HCT116 (cell line): ENCODE results near the gene MOB2. TPM values are rescaled to one million over a fixed set of nuclear protein-coding genes. Genes with fewer than 3 reads are reported as not detected.

Source experiments
- ATAC-seq: fragments of 200-7000 bp; cut with Tn5 transposase; 2 replicates; pipeline ENCODE4 v1.9.1; 2020; ENCODE audit warnings: mild to moderate bottlenecking, moderate library complexity
- BruUV-seq: library from RNA; stranded (reverse); fragments of 400-500 nt; replicated peaks from 2 replicates; lab custom pipeline; 2021; lab: Mats Ljungman, UMichigan
- CTCF ChIA-PET: fragments of 300-600 bp; sonication (Branson Sonifier 250); formaldehyde crosslinking; loops from one replicate; lab custom pipeline; 2021; ENCODE audit warnings: antibody characterized with exemption; lab: Charles Lee
- POLR2A ChIA-PET: fragments of 300-600, 350-600 bp; sonication (Branson Sonifier 250); formaldehyde crosslinking; loops from one replicate; lab custom pipeline; 2021; ENCODE audit warnings: antibody characterized with exemption; lab: Charles Lee
- RAD21 ChIA-PET, 2 experiments: fragments of 300-600 bp; sonication (Branson Sonifier 250); formaldehyde crosslinking; loops; one replicate each; lab custom pipeline; 2023; ENCODE audit warnings: low total read pairs in 2 of 2; ENCODE audit not compliant: uncharacterized antibody in 2 of 2, unreplicated experiment in 2 of 2, low non-redundant PET in 1 of 2; lab: Charles Lee
- DNase-seq: peaks from one replicate; pipeline ENCODE4 v3.0.0-alpha.2; 2010; ENCODE audit warnings: low read depth, low spot score
- H2AFZ ChIP-seq: fragments of 200-600 bp; shearing (Covaris generic), sonication (generic); 2 replicates; pipeline ENCODE4 v1.6.1; 2017; ENCODE audit warnings: low read depth, mixed run types, mixed read lengths, antibody characterized with exemption, low read length; ENCODE audit not compliant: poor library complexity, severe bottlenecking
- H3K27ac ChIP-seq: 2 replicates; pipeline ENCODE4 v1.5.1; 2012; ENCODE audit warnings: low read depth, low read length
- H3K27me3 ChIP-seq: fragments of 200-600 bp; sonication (generic); 2 replicates; pipeline ENCODE4 v1.6.1; 2016; ENCODE audit warnings: mixed run types, low read length, mixed read lengths; ENCODE audit not compliant: insufficient read depth
- H3K36me3 ChIP-seq, 2 experiments: fragments of 200-500 bp in 1 of 2; fragments of 200-600 bp in 1 of 2; sonication (Bioruptor generic) in 1 of 2; sonication (generic) in 1 of 2; 2 replicates each; pipeline versions ENCODE4 v1.5.1 to v1.6.1; 2014 to 2016; ENCODE audit warnings: low read length in 2 of 2, inconsistent platforms in 1 of 2, mixed read lengths in 1 of 2, mixed run types in 1 of 2; ENCODE audit not compliant: insufficient read depth in 2 of 2, control insufficient read depth in 1 of 2
- H3K4me1 ChIP-seq, 2 experiments: fragments of 200-600 bp in 1 of 2; sonication (generic) in 1 of 2; 2 replicates each; pipeline versions ENCODE4 v1.5.1 to v1.6.1; 2012 to 2017; ENCODE audit warnings: low read length in 2 of 2, inconsistent platforms in 1 of 2, mild to moderate bottlenecking in 1 of 2, mixed read lengths in 1 of 2, mixed run types in 1 of 2, moderate library complexity in 1 of 2; ENCODE audit not compliant: insufficient read depth in 2 of 2, control insufficient read depth in 1 of 2
- H3K4me2 ChIP-seq: fragments of 200-600 bp; sonication (generic); 2 replicates; pipeline ENCODE4 v1.6.1; 2017; ENCODE audit warnings: mixed run types, low read length, mixed read lengths
- H3K4me3 ChIP-seq, 2 experiments: fragments of 200-600 bp in 1 of 2; sonication (generic) in 1 of 2; replicated peaks in 1 of 2; 2 replicates each; pipeline ENCODE4 v1.5.1; 2011 to 2016; ENCODE audit warnings: low read length in 2 of 2, control low read depth in 1 of 2, low read depth in 1 of 2, mild to moderate bottlenecking in 1 of 2, mixed read lengths in 1 of 2, mixed run types in 1 of 2
- H3K79me2 ChIP-seq: fragments of 200-600 bp; sonication (generic); 2 replicates; pipeline ENCODE4 v1.6.1; 2017; ENCODE audit warnings: mild to moderate bottlenecking, mixed run types, low read length, moderate library complexity, mixed read lengths; ENCODE audit not compliant: insufficient read depth
- H3K9ac ChIP-seq: fragments of 200-600 bp; sonication (generic); 2 replicates; pipeline ENCODE4 v1.6.1; 2016; ENCODE audit warnings: low read length, mixed read lengths
- H3K9me2 ChIP-seq: fragments of 200-600 bp; sonication (generic), shearing (Covaris generic); 2 replicates; pipeline ENCODE4 v1.6.1; 2017; ENCODE audit warnings: mixed run types, mild to moderate bottlenecking, moderate library complexity; ENCODE audit not compliant: insufficient read depth
- H3K9me3 ChIP-seq, 2 experiments: fragments of 200-500 bp in 1 of 2; fragments of 200-600 bp in 1 of 2; sonication (Bioruptor generic) in 1 of 2; sonication (generic) in 1 of 2; 2 replicates each; pipeline ENCODE4 v1.6.1; 2014 to 2017; ENCODE audit warnings: low read length in 2 of 2, mixed read lengths in 2 of 2, inconsistent platforms in 1 of 2, low read depth in 1 of 2, mild to moderate bottlenecking in 1 of 2, mixed run types in 1 of 2, moderate library complexity in 1 of 2; ENCODE audit not compliant: control insufficient read depth in 1 of 2, insufficient read depth in 1 of 2
- H4K20me1 ChIP-seq: fragments of 200-600 bp; sonication (generic), shearing (Covaris generic); 2 replicates; pipeline ENCODE4 v1.6.1; 2017; ENCODE audit warnings: mixed run types, mild to moderate bottlenecking, moderate library complexity; ENCODE audit not compliant: insufficient read depth
- CBX3 ChIP-seq: IDR thresholded peaks from 2 replicates; pipeline ENCODE4 v1.6.1; 2012; ENCODE audit warnings: low read depth
- CEBPB ChIP-seq: IDR thresholded peaks from 2 replicates; pipeline ENCODE4 v1.6.1; 2012; ENCODE audit warnings: low read depth
- EGR1 ChIP-seq: IDR thresholded peaks from 2 replicates; pipeline ENCODE4 v1.6.1; 2012; ENCODE audit warnings: low read depth
- EZH2phosphoT487 ChIP-seq: fragments of 200-600 bp; IDR thresholded peaks from 2 replicates; pipeline ENCODE4 v1.6.1; 2018; ENCODE audit warnings: antibody characterized with exemption, borderline replicate concordance
- FOSL1 ChIP-seq: IDR thresholded peaks from 2 replicates; pipeline ENCODE4 v1.6.1; 2012; ENCODE audit warnings: low read depth
- POLR2A ChIP-seq: IDR thresholded peaks from 2 replicates; pipeline ENCODE4 v1.7.0; 2011; ENCODE audit warnings: borderline replicate concordance; ENCODE audit not compliant: insufficient read depth, insufficient read length; ENCODE audit errors: extremely low read depth
- POLR2AphosphoS5 ChIP-seq: IDR thresholded peaks from 2 replicates; pipeline ENCODE4 v1.6.1; 2011; ENCODE audit warnings: mild to moderate bottlenecking, low read depth, low read length, moderate library complexity
- RAD21 ChIP-seq: IDR thresholded peaks from 2 replicates; pipeline ENCODE4 v1.6.1; 2012; ENCODE audit warnings: low read depth, mild to moderate bottlenecking
- SRF ChIP-seq: IDR thresholded peaks from 2 replicates; pipeline ENCODE4 v1.6.1; 2012; ENCODE audit warnings: low read depth
- TCF7L2 ChIP-seq: IDR thresholded peaks from 2 replicates; pipeline ENCODE4 v1.7.0; 2011; ENCODE audit warnings: borderline replicate concordance, inconsistent platforms; ENCODE audit not compliant: insufficient read depth, insufficient read length; ENCODE audit errors: extremely low read depth
- YY1 ChIP-seq: IDR thresholded peaks from 2 replicates; pipeline ENCODE4 v1.6.1; 2011; ENCODE audit warnings: low read length, low read depth, moderate library complexity, mild to moderate bottlenecking; ENCODE audit not compliant: insufficient replicate concordance; ENCODE audit errors: extremely low read depth
- ZFX ChIP-seq: fragments of 450-650 bp; IDR thresholded peaks from 2 replicates; pipeline ENCODE4 v1.6.1; 2017
- ZNF274 ChIP-seq: fragments of 200-500 bp; sonication (Bioruptor generic); IDR thresholded peaks from 2 replicates; pipeline ENCODE4 v1.6.1; 2014; ENCODE audit warnings: mild to moderate bottlenecking, low read depth, low read length, inconsistent platforms
- intact Hi-C: fragments of 100-400 bp; cut with micrococcal nuclease; formaldehyde crosslinking; loops from 2 replicates; pipeline ENCODE4 v1.10.0; 2022
- total RNA-seq: library from RNA; stranded (reverse); gene quantifications from one replicate; pipeline ENCODE4 v1.2.1, GENCODE V29; 2021; ENCODE audit not compliant: unreplicated experiment
- TF ChIP-seq, protein P1 (sequence below), 3 experiments: fragments of 200-600 bp in 1 of 3; sonication (generic) in 1 of 3; IDR thresholded peaks in 2 of 3; conservative IDR thresholded peaks in 1 of 3; 2 replicates each; pipeline ENCODE4 v1.5.1; 2012 to 2017; ENCODE audit warnings: low read depth in 2 of 3, low read length in 2 of 3, antibody characterized with exemption in 1 of 3, borderline replicate concordance in 1 of 3, control low read depth in 1 of 3, mild to moderate bottlenecking in 1 of 3, mixed read lengths in 1 of 3, mixed run types in 1 of 3, moderate library complexity in 1 of 3; ENCODE audit not compliant: insufficient read depth in 1 of 3
- TF ChIP-seq, protein P2 (sequence below): IDR thresholded peaks from 2 replicates; pipeline ENCODE4 v1.6.1; 2012
- TF ChIP-seq, protein P3 (sequence below): IDR thresholded peaks from 2 replicates; pipeline ENCODE4 v1.6.1; 2011; ENCODE audit warnings: mild to moderate bottlenecking, low read length, moderate library complexity; ENCODE audit not compliant: insufficient replicate concordance; ENCODE audit errors: extremely low read depth
- TF ChIP-seq, protein P4 (sequence below): IDR thresholded peaks from 2 replicates; pipeline ENCODE4 v1.6.1; 2012; ENCODE audit warnings: low read depth

MOB2 gene
- total RNA-seq, 1 experiment from 2014 or later, result 25.7 TPM

DNA sequence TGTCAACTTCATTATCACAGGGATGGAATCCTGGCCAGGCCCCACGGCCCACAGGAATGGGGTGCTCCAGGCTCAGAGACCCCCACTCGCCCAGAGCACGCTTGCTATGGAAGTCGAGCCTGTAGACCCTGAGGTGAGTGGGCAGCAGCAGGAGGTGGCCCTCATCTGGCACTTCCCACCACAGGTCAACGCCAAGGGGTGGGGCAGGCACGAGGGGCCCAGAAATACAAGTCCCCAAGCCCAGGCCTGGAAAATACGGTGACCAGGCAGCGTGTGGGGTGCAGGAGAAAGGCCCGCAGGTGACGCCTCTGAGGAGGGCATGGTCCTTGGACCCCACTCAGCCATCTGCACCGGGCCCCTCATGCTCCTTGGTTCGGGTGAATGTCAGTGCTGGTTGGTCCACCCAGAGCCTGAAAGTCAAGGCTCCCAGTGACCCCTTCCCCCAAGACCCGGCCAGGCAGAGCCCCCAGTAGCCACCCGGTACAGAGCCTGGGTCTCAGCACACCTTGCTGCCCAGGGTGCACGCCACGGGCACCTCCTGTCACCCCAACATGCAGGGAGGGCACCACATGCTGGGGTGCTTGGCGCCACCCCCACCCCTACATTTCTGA lies 2.4 kb downstream of the MOB2 start:
- BruUV-seq, result no TSS peak
- ATAC-seq (no peak), DNase-seq (no peak)
- Histone ChIP-seq H3K4me1 (peaks cover 13% of the 10 kb centered on the region in 2 experiments; a peak in 2 of 4 replicates), H3K36me3 (no peaks in the 10 kb centered on the region), H4K20me1 (no peaks in the 10 kb centered on the region), H3K27me3 (no peaks in the 10 kb centered on the region), H3K4me3 (no peak overlapping the region), H3K9me2 (no peaks in the 10 kb centered on the region), H3K4me2 (no peak overlapping the region), H3K9ac (no peak overlapping the region), H3K79me2 (no peaks in the 10 kb centered on the region; the same call in 1 of the 2 replicates), H2AFZ (no peak overlapping the region), H3K27ac (no peak overlapping the region), H3K9me3 (no peaks in the 10 kb centered on the region)
- TF ChIP-seq ZNF274, result no peak
- TF ChIP-seq, protein P1, sequence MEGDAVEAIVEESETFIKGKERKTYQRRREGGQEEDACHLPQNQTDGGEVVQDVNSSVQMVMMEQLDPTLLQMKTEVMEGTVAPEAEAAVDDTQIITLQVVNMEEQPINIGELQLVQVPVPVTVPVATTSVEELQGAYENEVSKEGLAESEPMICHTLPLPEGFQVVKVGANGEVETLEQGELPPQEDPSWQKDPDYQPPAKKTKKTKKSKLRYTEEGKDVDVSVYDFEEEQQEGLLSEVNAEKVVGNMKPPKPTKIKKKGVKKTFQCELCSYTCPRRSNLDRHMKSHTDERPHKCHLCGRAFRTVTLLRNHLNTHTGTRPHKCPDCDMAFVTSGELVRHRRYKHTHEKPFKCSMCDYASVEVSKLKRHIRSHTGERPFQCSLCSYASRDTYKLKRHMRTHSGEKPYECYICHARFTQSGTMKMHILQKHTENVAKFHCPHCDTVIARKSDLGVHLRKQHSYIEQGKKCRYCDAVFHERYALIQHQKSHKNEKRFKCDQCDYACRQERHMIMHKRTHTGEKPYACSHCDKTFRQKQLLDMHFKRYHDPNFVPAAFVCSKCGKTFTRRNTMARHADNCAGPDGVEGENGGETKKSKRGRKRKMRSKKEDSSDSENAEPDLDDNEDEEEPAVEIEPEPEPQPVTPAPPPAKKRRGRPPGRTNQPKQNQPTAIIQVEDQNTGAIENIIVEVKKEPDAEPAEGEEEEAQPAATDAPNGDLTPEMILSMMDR (IDR thresholded peaks at IDR 0.05 in 2 of 3, conservative IDR thresholded peaks at IDR 0.05 in 1 of 3; ENCODE audit: borderline replicate concordance in 1 of 3, insufficient read depth in 1 of 3, low read depth in 2 of 3, low read length in 2 of 3), result no peak
- no peak for TF ChIP-seq FOSL1
- no peak for TF ChIP-seq SRF
- no peak for TF ChIP-seq TCF7L2
- no peak for TF ChIP-seq CBX3
- TF ChIP-seq RAD21, result no peak
- TF ChIP-seq EZH2phosphoT487, result no peak
- TF ChIP-seq, protein P2, sequence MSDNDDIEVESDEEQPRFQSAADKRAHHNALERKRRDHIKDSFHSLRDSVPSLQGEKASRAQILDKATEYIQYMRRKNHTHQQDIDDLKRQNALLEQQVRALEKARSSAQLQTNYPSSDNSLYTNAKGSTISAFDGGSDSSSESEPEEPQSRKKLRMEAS, result no peak
- no peak for TF ChIP-seq CEBPB
- TF ChIP-seq EGR1, result no peak
- TF ChIP-seq, protein P3, sequence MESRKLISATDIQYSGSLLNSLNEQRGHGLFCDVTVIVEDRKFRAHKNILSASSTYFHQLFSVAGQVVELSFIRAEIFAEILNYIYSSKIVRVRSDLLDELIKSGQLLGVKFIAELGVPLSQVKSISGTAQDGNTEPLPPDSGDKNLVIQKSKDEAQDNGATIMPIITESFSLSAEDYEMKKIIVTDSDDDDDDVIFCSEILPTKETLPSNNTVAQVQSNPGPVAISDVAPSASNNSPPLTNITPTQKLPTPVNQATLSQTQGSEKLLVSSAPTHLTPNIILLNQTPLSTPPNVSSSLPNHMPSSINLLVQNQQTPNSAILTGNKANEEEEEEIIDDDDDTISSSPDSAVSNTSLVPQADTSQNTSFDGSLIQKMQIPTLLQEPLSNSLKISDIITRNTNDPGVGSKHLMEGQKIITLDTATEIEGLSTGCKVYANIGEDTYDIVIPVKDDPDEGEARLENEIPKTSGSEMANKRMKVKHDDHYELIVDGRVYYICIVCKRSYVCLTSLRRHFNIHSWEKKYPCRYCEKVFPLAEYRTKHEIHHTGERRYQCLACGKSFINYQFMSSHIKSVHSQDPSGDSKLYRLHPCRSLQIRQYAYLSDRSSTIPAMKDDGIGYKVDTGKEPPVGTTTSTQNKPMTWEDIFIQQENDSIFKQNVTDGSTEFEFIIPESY, result no peak
- TF ChIP-seq YY1, result no peak
- TF ChIP-seq POLR2A, result no peak
- TF ChIP-seq, protein P4, sequence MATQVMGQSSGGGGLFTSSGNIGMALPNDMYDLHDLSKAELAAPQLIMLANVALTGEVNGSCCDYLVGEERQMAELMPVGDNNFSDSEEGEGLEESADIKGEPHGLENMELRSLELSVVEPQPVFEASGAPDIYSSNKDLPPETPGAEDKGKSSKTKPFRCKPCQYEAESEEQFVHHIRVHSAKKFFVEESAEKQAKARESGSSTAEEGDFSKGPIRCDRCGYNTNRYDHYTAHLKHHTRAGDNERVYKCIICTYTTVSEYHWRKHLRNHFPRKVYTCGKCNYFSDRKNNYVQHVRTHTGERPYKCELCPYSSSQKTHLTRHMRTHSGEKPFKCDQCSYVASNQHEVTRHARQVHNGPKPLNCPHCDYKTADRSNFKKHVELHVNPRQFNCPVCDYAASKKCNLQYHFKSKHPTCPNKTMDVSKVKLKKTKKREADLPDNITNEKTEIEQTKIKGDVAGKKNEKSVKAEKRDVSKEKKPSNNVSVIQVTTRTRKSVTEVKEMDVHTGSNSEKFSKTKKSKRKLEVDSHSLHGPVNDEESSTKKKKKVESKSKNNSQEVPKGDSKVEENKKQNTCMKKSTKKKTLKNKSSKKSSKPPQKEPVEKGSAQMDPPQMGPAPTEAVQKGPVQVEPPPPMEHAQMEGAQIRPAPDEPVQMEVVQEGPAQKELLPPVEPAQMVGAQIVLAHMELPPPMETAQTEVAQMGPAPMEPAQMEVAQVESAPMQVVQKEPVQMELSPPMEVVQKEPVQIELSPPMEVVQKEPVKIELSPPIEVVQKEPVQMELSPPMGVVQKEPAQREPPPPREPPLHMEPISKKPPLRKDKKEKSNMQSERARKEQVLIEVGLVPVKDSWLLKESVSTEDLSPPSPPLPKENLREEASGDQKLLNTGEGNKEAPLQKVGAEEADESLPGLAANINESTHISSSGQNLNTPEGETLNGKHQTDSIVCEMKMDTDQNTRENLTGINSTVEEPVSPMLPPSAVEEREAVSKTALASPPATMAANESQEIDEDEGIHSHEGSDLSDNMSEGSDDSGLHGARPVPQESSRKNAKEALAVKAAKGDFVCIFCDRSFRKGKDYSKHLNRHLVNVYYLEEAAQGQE, result no peak
- TF ChIP-seq POLR2AphosphoS5, result no peak
- no peak for TF ChIP-seq ZFX
- POLR2A ChIA-PET, result no interaction called here
- RAD21 ChIA-PET, result no interaction called here
- intact Hi-C loops, result no loop called here
- CTCF ChIA-PET, result no interaction called here
